Sciatic nerve (tissue), 2 donors: ENCODE measurements around the gene ZMIZ1. TPM values are rescaled to one million over a fixed set of nuclear protein-coding genes. Genes with fewer than 3 reads are reported as not detected.
A peak's percentile ranks its signal among the peaks of the same experiment; 100 is the strongest.
"Not testable (repeated sequence)": the region's sequence is repeated elsewhere in the genome, so short reads cannot be mapped to it uniquely, and the experiment has no call there.

Experiments used
- ATAC-seq: fragments of 200-7000 bp; cut with Tn5 transposase; one replicate; pipeline ENCODE4 v1.9.1; 2020; ENCODE audit warnings: mild to moderate bottlenecking, moderate library complexity
- DNase-seq: peaks from one replicate; pipeline ENCODE4 v3.0.0-alpha.2; 2020; ENCODE audit warnings: low spot score
- intact Hi-C: fragments of 100-400 bp; cut with DNase I; formaldehyde crosslinking; loops from one replicate; pipeline ENCODE4 v1.14.2; 2022
- total RNA-seq: library from RNA; stranded (reverse); fragmentation: NEBNext Ultra II Directional; extraction: Animal tissue kit (Norgen Biotek cat#: 25700); gene quantifications from one replicate; pipeline ENCODE4 v1.2.1, GENCODE V29; 2021
- donor health status: DM: no; HTN: no; CAD: no.
- donor health status: DM: no; HTN: no; CAD: no.

ZMIZ1 gene
- total RNA-seq, 1 donor from 2014 or later = 96.7 TPM

DNA sequence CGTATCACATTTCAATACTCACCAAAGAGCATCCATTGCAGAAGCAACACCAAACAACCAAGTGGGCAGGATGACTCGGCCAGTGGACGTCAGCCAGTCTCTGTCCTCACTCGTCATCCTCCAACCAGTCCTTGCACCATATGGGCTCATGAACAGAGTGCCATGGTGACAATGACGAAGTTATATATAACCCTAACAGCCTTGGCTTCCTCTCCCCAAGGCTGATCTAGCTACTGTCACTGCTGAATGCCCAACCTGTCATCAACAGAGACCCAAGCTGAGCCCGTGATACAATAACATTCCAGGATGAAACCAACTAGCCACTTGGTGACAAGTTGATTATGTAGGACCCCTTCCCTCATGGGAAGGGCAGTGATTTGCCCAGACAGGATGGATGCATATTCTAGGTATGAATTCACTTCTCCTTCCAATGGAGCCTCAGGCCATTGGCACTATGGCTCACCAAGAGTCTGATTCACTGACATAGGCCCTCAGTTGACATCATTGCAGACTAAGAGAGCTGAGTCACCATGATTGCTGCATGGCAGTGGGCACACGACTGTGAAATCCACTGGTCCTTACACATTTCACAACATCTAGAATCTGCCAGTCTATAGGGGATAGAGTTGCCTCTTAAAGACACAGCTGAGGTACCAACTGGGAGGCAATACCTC is 252.2 kb downstream of the ZMIZ1 start:
- intact Hi-C loops = no loop called here
- no peak for DNase-seq
- ATAC-seq = no peak

DNA sequence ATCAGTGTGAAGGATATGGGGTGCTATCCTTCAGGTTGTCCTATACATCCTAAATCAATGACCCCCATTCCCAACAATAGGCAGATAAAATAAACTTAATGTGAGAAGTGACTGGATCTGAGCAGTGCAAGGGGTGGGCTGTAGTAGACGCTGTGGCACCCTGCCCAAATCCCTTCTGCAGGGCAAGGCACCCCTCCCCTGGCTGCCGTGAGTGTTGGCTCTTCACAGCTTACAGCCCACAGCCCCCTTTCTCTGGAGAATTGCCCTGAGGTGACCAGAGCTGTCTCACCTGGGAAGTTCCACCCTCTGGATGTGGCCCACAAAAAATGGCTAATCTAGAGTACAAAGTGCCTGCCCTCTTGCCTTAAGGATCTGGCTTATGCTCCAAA is 252.7 kb downstream of the ZMIZ1 start:
- ATAC-seq (no peak), DNase-seq (no peak)
- intact Hi-C loops = no loop called here

DNA sequence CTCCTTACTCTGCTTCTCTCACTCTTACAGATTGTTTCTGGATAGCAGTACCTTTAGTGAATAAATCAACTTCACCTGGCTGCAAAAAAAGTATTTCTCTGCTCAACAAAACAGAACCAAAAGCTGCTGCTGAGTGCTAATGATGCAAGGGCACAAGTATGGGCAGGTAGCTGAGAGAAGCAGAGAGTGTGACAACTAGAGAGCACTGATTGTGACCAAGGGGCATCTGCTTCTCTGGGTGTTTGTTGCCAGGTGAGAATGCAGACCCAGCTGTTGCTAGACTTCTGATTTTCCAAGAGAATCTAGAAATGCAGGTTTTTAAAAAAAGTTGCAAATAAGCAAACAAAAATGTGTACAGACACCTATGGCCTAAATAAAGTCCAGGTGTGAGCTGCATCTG is 253.2 kb downstream of the ZMIZ1 start:
- ATAC-seq (no peak), DNase-seq (no peak)
- intact Hi-C loops = no loop called here

DNA sequence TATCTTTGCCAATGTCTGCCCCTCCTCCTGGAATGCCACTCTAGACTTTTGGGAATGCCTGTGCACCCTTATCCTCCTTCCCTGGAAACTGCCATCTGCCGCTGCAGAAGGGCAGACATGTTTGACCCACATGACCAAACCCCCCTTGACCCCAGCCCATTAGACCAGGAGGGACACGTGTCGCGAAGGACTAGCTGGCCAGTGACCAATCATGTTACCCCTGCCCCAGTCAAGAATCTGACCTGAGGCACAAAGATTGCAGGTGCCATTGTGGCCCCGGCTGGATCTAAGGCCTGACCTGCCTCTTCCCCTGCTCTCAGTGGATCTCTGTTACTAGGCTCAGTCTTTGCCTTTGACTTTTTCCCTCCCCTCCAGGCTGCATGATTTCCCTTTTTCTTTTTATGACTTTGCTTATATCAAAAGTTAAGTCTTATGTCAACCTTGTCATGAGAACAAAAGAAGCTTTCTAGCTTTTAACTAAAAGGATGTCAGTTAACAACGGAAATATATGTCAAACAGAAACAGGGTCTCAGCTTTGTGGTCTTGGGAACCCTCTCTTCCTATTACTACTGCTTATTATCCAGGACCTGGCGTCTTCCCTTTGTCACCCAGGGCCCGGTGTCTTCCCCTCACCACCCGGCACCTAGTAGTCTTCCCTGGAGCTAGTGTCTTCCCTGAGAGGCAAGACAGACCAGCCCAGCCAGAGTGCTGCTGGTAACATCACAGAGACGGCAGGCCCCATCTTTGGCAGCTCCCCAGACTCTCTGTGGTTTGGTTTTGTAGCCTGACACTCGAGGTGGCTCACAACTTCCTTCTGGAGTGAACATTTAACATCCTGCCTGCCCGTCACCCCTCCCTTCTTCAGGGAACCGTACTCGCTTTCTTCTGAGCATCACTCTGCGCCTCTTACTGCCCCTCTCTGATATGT is 254.1 kb downstream of the ZMIZ1 start:
- DNase-seq = peak; percentile 80
- intact Hi-C loops = no loop called here
- peak; percentile 57 for ATAC-seq

DNA sequence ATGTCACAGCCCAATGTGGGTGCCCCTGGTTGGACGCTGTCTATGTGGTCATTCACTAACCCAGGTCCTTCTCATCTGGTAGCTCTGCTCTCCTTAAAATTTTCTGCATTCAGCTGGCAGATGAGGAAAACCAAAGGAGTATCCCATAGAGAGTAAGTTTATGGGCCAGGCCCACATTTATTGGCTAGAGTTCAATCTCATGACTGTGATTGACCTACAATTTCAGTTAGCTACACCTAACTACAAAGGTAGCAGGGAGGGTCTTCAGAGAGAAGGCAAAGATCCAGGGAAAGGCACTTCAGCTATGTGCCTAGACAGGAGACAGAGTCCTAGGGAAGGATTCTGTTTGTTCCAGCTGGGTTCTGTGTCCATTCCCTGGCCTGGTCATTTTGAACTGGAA is 254.8 kb downstream of the ZMIZ1 start:
- no peak for ATAC-seq
- no peak for DNase-seq
- intact Hi-C loops = no loop called here

DNA sequence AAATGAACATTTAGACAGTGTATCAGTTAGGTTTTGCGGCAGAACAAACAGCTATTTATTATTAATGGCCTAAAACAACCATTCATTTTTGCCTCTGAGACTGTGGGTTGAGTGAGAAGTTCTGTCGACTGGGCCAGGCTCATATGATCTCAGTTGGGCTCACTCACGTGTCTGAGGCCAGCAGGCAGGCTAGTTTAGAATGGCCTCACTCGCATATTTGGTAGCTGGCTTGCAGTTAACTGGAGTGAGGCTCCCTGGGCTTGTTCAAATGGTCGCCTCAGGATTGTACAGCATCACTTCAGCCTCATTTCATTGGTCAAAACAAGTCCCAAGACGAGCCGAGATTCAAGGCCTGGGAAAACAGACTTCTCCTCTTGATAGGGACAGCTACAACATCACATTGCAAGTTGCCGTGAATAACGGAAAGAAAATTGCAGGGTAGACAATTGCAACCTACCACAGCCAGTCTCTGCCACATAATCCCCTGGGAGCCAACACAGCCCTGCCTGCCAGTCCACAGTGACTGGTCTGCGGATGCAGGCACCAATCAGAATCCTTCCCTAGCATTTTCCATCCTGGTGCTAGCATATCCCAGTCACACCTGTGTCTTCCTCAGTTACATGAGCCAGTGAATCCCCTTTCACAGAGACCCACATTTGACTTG is 255.4 kb downstream of the ZMIZ1 start:
- no peak for ATAC-seq
- no peak for DNase-seq
- intact Hi-C loops = no loop called here

DNA sequence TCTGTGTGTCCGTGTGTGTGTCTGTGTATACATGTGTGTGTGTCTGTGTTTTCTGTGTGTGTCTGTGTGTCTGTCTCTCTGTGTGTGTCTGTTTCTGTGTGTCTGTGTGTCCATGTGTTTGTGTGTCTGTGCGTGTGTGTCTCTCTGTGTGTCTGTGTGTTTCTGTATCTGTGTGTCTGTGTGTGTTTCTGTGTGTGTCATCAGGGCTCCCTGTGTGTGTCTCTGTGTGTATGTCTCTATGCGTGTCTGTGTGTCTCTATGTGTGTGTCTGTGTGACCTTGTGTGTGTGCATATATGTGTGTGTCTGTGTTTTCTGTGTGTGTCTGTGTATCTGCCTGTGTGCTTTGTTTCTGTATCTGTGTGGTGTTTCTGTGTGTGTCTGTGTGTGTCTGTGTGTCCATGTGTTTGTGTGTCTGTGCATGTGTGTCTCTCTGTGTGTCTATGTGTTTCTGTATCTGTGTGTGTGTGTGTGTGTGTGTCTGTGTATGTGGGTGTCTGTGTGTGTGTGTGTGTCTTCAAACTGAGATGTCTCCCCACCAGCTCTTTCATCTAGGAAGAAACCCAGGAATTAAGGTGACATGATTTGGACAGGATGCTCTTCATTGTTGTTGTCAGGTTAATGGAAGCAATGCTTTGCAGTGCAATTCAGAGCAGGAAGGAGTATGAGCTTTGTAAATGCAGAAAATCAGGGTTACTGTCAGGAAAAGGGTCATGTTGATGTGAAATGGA is 257.8 kb downstream of the ZMIZ1 start:
- DNase-seq (no peak), ATAC-seq (no peak)
- intact Hi-C loops = no loop called here

DNA sequence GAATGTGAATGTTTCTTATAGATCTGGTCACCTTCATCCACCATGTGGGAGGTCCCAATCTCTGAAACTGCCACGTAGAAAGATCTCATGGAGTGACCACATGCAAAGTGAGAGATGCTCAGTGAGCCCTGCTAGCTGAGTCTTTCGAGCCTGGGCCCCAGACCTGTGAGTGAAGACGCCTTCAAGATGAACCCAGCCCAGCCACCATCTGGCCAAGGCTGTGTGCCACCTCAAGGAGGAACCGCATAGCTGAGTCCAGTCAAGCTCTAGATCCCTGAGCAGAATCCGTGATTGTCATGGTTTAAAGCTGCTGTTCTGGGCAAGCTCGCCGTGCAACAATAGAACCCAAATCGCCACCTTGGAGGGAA is 258.3 kb downstream of the ZMIZ1 start:
- ATAC-seq = no peak
- DNase-seq = no peak
- intact Hi-C loops = no loop called here

DNA sequence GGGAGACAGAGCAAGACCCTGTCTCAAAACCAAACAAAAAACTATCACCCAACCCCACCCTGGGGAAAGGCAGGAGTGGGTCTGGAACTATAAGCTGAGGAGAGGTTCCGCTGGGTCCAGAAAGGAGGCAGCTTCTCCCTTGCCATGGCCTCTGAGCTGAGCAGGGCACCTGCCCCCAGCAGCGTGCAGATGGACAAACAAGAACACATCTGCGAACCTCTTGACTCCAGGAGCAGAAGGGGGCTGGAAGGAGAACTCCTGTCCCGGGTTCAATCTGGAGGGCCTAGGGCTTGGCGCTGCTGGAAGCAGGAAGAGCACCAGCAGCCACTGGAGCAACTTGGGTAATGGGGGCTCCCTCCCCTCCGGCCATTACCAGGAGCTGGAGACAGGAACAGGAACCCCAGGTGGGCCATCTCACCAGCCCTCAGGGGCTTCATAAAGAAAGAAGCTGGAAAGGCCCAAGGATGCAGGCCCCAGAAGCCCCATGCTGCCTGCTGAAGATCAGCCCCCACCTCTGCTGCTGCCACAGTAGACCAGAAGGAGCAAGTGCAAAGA is 259.5 kb downstream of the ZMIZ1 start:
- no peak for DNase-seq
- ATAC-seq = no peak
- intact Hi-C loops = no loop called here

DNA sequence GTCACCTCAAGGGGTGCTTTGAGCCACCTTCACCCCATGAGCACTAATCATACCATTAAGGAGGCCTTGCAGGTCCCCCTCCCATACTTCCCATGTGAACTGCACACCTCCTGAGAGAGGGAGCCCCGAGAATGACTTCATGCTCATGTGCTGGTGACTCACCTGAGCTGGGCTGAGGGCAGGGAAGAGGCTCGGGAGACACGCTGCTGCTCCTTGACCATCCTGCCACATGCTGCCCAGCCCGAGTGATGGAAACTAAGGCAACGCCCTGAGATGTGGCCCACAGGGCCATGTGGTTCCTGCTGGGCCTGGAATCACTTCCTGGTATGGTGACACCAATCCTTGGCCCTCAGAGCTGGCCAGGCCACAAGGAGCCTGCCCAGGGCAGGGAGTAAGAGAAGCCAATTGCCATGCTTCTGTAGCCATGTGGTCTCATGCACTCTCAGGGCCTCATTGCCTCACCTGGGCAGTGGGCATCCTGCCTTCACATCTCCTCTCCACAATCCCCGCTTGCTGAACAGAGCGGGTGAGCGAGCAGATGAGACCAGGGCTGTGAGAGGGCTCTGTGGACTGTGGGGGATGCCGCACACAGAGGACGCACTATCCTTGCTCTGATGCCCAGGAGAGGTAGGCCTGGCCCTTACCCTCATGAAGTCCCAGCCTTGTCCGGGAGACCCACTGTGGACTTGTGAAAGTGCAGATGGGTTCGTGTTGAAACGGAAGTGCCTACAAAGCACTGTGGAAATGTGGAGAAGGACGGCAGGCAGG is 260.2 kb downstream of the ZMIZ1 start:
- intact Hi-C loops = no loop called here
- DNase-seq (no peak), ATAC-seq (no peak)

DNA sequence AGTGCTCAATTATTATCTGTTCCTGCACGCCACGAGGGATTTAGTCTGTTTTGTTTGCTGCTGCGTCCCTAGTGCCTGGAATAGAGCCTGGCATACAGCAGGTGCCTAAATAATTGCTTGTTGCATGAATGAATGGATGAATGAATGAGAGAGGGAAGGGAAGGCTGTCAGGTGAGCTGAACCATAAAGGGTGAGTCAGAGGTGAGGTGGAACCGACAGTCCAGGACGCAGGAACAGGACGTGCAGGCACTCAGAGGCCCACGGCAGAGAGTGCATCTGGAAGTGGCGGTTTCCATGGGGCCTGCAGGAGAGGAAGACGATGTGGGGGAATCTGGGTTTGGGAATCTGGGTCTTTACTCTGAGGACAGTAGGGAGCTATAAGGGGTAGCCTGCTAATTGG is 260.8 kb downstream of the ZMIZ1 start:
- no peak for ATAC-seq
- no peak for DNase-seq
- intact Hi-C loops = no loop called here

DNA sequence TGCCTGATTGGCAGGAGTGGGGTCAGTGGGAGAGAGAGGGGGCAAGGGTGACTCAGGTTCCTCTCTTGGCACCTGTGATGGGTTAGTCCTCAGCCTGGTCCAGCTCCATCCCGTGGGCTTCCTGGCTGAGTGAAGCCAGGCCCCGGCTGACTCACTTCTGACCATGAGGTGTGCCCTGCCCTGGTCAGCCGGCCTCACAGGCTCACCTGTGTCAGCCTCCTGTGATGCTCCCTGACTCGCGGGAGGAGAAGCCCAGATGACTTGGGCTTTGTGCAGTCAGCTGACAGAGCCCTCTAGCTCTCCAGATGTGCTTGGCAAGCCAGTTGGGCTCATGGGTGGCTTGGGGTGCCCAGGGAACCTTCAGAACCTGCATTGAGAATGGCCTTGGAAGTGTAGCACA is 262.5 kb downstream of the ZMIZ1 start:
- no peak for DNase-seq
- intact Hi-C loops = no loop called here
- ATAC-seq = no peak

DNA sequence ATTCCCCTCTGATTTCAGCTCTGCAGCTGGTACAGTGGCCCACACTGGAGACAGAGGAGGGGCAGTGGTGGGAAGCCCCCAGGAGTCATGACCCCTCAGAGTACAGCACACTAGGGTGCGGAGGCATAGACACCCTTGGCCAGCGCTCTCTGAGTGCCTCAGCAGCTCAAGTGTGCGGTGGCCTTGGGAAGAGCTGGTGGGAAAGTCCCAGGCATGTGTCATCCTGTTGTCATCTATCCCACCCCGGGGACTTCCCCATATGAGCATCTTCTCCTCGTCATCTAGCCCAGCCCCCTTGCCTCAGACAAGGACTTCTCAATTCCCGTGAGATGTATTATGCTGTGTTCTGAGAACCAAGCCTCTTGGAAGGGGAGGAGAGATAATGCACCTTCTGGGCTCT is 262.9 kb downstream of the ZMIZ1 start:
- intact Hi-C loops = no loop called here
- ATAC-seq (peak; percentile 30), DNase-seq (no peak)

DNA sequence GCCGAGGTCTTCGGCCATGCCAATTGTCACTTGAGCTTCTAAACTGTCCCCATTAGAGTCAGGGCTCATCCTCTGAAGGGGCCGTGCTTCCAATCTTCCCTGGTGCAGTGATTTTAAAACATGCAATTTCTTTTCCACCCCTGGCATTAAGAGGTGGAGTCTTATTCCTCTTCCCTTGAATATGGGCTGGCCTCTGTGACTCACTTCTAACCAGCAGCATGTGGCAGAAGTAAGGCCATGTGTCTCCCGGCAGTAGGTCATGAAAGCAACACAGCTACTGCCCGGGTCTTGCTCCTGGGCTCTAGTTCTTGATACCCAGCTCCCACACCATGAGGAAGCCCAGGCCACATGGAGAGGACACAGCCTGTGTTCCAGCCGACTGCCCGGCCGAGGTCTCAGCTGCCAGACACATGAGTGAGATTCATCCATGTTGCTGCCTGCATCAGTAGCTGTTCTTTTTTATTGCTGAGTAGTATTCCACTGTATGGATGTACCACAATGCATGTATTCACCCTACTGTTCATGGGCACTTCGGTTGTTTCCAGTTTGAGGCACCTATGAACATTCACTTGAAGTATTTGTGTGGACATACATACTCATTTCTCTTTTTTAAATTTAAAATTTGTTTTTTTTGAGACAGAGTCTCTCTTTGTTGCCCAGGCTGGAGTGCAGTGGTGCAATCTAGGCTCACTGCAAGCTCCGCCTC is 264.0 kb downstream of the ZMIZ1 start:
- ATAC-seq, intact Hi-C loops, DNase-seq: not testable (repeated sequence)

DNA sequence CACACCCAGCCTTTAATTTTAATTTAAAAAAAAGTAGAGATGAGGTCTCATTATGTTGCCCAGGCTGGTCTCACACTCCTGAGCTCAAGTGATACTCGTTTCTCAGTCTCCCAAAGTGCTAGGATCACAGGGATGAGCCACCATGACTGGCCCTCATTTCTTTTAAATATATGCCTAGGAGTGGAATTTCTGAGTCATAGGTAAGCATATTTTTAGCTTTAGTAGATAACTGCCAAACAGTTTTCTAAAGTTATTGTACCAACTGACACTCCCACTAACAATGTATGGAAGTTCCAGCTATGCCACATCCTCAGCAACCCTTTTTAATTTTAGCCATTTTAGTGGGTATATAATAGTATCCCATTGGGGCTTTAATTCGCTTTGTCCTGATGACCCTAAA is 264.7 kb downstream of the ZMIZ1 start:
- ATAC-seq (no peak), DNase-seq (no peak)
- intact Hi-C loops = no loop called here

DNA sequence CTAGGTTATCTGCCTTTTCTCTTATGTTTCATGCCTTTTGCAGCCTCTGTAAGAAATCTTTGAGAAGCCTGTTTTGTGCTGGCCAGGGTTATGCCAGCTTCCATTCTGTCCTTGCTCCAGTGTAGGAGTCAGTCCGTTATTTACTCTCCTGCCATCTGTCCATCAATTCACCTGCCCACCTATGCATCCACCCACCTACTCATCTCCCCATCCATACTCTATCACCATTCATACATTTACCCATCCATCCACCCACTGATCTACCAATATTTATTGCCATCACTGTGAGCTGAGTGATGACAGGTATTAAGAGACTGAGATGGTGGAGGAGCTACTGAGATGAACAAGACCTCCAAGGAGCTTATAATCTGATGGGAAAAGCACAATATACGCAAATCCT is 265.8 kb downstream of the ZMIZ1 start:
- ATAC-seq = no peak
- intact Hi-C loops = no loop called here

DNA sequence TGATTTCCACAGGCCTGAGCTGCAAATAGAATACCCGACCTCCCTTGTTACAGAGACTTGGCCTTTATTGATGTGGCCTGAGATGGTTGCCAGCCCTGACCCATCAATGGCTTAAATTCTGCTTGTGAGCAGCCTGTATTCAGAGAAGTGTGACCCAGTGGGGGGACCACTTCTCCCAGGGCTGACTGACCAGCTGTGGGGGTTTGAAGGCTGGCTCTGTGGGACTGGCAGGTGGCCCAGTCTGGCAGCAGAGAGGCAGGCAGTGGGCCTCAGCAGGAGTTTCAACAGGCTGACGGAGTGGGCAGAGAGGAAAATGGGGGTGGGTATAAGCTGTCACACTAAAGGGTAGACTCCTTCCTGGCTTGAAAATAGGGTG is 266.3 kb downstream of the ZMIZ1 start:
- ATAC-seq (peak; percentile 11), DNase-seq (no peak)
- intact Hi-C loops = no loop called here

More for the DNA sequence above, 265.8 kb downstream of the ZMIZ1 start:
- DNase-seq = no peak
